Neural progenitor cell (in vitro differentiated cells): ENCODE measurements around the gene CENPH. TPM values are rescaled to one million over a fixed set of nuclear protein-coding genes. Genes with fewer than 3 reads are reported as not detected.
"Not testable (repeated sequence)": the region's sequence is repeated elsewhere in the genome, so short reads cannot be mapped to it uniquely, and the experiment has no call there.

Source experiments
- DNase-seq: peaks from one replicate; pipeline ENCODE4 v3.0.0-alpha.2; 2016; ENCODE audit warnings: low spot score
- H2AFZ ChIP-seq: fragments of 200-600 bp; sonication (generic); replicated peaks from 2 replicates; pipeline ENCODE4 v1.6.1; 2016; ENCODE audit warnings: antibody characterized with exemption
- H3F3A ChIP-seq: fragments of 200-600 bp; sonication (generic); 2 replicates; pipeline ENCODE4 v1.6.1; 2016; ENCODE audit warnings: antibody characterized with exemption, low read depth
- H3K27ac ChIP-seq: fragments of 200-600 bp; sonication (generic); 2 replicates; pipeline ENCODE4 v1.5.1; 2016; ENCODE audit warnings: mild to moderate bottlenecking
- H3K27me3 ChIP-seq: fragments of 200-600 bp; sonication (generic); 2 replicates; pipeline ENCODE4 v1.6.1; 2016; ENCODE audit warnings: mild to moderate bottlenecking, moderate library complexity
- H3K36me3 ChIP-seq: fragments of 200-600 bp; sonication (generic); 2 replicates; pipeline ENCODE4 v1.5.1; 2016
- H3K4me1 ChIP-seq: fragments of 200-600 bp; sonication (generic); 2 replicates; pipeline ENCODE4 v1.6.1; 2016; ENCODE audit warnings: mixed run types
- H3K4me2 ChIP-seq: fragments of 200-600 bp; sonication (generic); 2 replicates; pipeline ENCODE4 v1.6.1; 2016
- H3K4me3 ChIP-seq: fragments of 200-600 bp; sonication (generic); 2 replicates; pipeline ENCODE4 v1.5.1; 2016
- H3K79me2 ChIP-seq: fragments of 200-600 bp; sonication (generic); 2 replicates; pipeline ENCODE4 v1.6.1; 2016; ENCODE audit warnings: low read depth
- H3K9ac ChIP-seq: fragments of 200-600 bp; sonication (generic); 2 replicates; pipeline ENCODE4 v1.6.1; 2016
- H3K9me3 ChIP-seq: fragments of 200-600 bp; sonication (generic); 2 replicates; pipeline ENCODE4 v1.5.1; 2016; ENCODE audit warnings: low read depth
- H4K20me1 ChIP-seq: fragments of 200-600 bp; sonication (generic); 2 replicates; pipeline ENCODE4 v1.6.1; 2016; ENCODE audit warnings: low read depth
- H3K27ac Mint-ChIP-seq: 3 replicates; pipeline ENCODE4 v1.8.0; 2021; ENCODE audit warnings: mixed read lengths
- H3K27me3 Mint-ChIP-seq: 2 replicates; pipeline ENCODE4 v1.8.0; 2022; ENCODE audit warnings: low read depth, mild to moderate bottlenecking, inconsistent platforms, moderate library complexity, mixed read lengths; ENCODE audit not compliant: insufficient read depth
- H3K36me3 Mint-ChIP-seq: 3 replicates; pipeline ENCODE4 v1.8.0; 2021; ENCODE audit warnings: mixed read lengths
- H3K4me1 Mint-ChIP-seq: 3 replicates; pipeline ENCODE4 v1.8.0; 2021; ENCODE audit warnings: mixed read lengths
- H3K4me3 Mint-ChIP-seq: 3 replicates; pipeline ENCODE4 v1.8.0; 2021; ENCODE audit warnings: mild to moderate bottlenecking, moderate library complexity, mixed read lengths
- H3K9me3 Mint-ChIP-seq: 3 replicates; pipeline ENCODE4 v1.8.0; 2020; ENCODE audit warnings: mixed read lengths
- EZH2 ChIP-seq: fragments of 200-600 bp; sonication (generic); IDR thresholded peaks from 2 replicates; pipeline ENCODE4 v1.6.1; 2017; ENCODE audit warnings: antibody characterized with exemption, mild to moderate bottlenecking, moderate library complexity
- EZH2phosphoT487 ChIP-seq: fragments of 200-600 bp; sonication (generic); IDR thresholded peaks from 2 replicates; pipeline ENCODE4 v1.6.1; 2017; ENCODE audit warnings: antibody characterized with exemption
- total RNA-seq: library from RNA; depleted of rRNA; stranded (reverse); fragments of >200 nt; gene quantifications from 2 replicates; pipeline ENCODE4 v1.2.3, GENCODE V29; 2015; ENCODE audit warnings: low replicate concordance
- TF ChIP-seq, protein P1 (sequence below): fragments of 200-600 bp; sonication (generic); IDR thresholded peaks from 2 replicates; pipeline ENCODE4 v1.5.1; 2017; ENCODE audit warnings: antibody characterized with exemption, mild to moderate bottlenecking

The CENPH gene
- total RNA-seq, 1 donor from 2014 or later: 303 TPM

GRCh38 chr5:69248019-69248418 lies 58.6 kb downstream of the CENPH start:
- no peak overlapping the region for H2AFZ ChIP-seq
- no peak overlapping the region for H3K4me2 ChIP-seq
- no peak for DNase-seq
- H3K27me3 ChIP-seq: no peaks in the 10 kb centered on the region
- Mint-ChIP-seq H3K36me3 (peaks cover 30% of the 10 kb centered on the region), H3K4me3 (no peak overlapping the region), H3K4me1 (no peaks in the 10 kb centered on the region), H3K9me3 (peaks cover 29% of the 10 kb centered on the region), H3K27me3 (peaks cover 5% of the 10 kb centered on the region), H3K27ac (no peak overlapping the region)
- no peaks in the 10 kb centered on the region for H3K36me3 ChIP-seq
- H3F3A ChIP-seq: no peaks in the 10 kb centered on the region
- peaks cover 89% of the 10 kb centered on the region for H3K79me2 ChIP-seq
- peaks cover 6% of the 10 kb centered on the region for H4K20me1 ChIP-seq
- no peaks in the 10 kb centered on the region for H3K9me3 ChIP-seq
- no peaks in the 10 kb centered on the region for H3K4me1 ChIP-seq
- no peak overlapping the region for H3K9ac ChIP-seq
- H3K27ac ChIP-seq: no peak overlapping the region
- no peak overlapping the region for H3K4me3 ChIP-seq
- TF ChIP-seq EZH2 (no peak), EZH2phosphoT487 (no peak)
- TF ChIP-seq, protein P1, sequence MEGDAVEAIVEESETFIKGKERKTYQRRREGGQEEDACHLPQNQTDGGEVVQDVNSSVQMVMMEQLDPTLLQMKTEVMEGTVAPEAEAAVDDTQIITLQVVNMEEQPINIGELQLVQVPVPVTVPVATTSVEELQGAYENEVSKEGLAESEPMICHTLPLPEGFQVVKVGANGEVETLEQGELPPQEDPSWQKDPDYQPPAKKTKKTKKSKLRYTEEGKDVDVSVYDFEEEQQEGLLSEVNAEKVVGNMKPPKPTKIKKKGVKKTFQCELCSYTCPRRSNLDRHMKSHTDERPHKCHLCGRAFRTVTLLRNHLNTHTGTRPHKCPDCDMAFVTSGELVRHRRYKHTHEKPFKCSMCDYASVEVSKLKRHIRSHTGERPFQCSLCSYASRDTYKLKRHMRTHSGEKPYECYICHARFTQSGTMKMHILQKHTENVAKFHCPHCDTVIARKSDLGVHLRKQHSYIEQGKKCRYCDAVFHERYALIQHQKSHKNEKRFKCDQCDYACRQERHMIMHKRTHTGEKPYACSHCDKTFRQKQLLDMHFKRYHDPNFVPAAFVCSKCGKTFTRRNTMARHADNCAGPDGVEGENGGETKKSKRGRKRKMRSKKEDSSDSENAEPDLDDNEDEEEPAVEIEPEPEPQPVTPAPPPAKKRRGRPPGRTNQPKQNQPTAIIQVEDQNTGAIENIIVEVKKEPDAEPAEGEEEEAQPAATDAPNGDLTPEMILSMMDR: no peak

- TF ChIP-seq EZH2phosphoT487 (no peak), EZH2 (no peak)
- TF ChIP-seq, protein P1: no peak
- no peak for DNase-seq
- peaks cover 18% of the 10 kb centered on the region for H3K36me3 Mint-ChIP-seq
- Histone ChIP-seq H3K36me3 (no peaks in the 10 kb centered on the region), H3K27me3 (no peaks in the 10 kb centered on the region), H2AFZ (no peak overlapping the region), H4K20me1 (peaks cover 6% of the 10 kb centered on the region), H3K4me3 (no peak overlapping the region), H3K4me2 (no peak overlapping the region), H3K9ac (no peak overlapping the region), H3F3A (no peaks in the 10 kb centered on the region), H3K9me3 (no peaks in the 10 kb centered on the region), H3K27ac (no peak overlapping the region), H3K79me2 (peaks cover 63% of the 10 kb centered on the region), H3K4me1 (no peaks in the 10 kb centered on the region)
- peaks cover 19% of the 10 kb centered on the region for H3K9me3 Mint-ChIP-seq
- no peak overlapping the region for H3K4me3 Mint-ChIP-seq
- peaks cover 5% of the 10 kb centered on the region for H3K27me3 Mint-ChIP-seq
- H3K27ac Mint-ChIP-seq: no peak overlapping the region
- H3K4me1 Mint-ChIP-seq: no peaks in the 10 kb centered on the region
Observed at GRCh38 chr5:69250593-69250992, 61.2 kb downstream of the CENPH start.

GRCh38 chr5:69252437-69252836 lies 63.1 kb downstream of the CENPH start:
- H3K9me3 ChIP-seq: no peaks in the 10 kb centered on the region
- no peaks in the 10 kb centered on the region for H3F3A ChIP-seq
- H4K20me1 ChIP-seq: peaks cover 6% of the 10 kb centered on the region
- H3K36me3 ChIP-seq: no peaks in the 10 kb centered on the region
- no peaks in the 10 kb centered on the region for H3K27me3 ChIP-seq
- no peak overlapping the region for H2AFZ ChIP-seq
- H3K9ac ChIP-seq: no peak overlapping the region
- H3K4me2 ChIP-seq: no peak overlapping the region
- H3K27ac ChIP-seq: no peak overlapping the region
- Mint-ChIP-seq H3K27ac (peak overlapping the region; percentile 25), H3K4me3 (no peak overlapping the region), H3K27me3 (no peaks in the 10 kb centered on the region), H3K9me3 (peaks cover 9% of the 10 kb centered on the region), H3K36me3 (peaks cover 9% of the 10 kb centered on the region), H3K4me1 (no peaks in the 10 kb centered on the region)
- no peak overlapping the region for H3K4me3 ChIP-seq
- TF ChIP-seq, protein P1: no peak
- TF ChIP-seq EZH2: no peak
- no peak for TF ChIP-seq EZH2phosphoT487
- no peak for DNase-seq
- H3K79me2 ChIP-seq: peaks cover 45% of the 10 kb centered on the region
- H3K4me1 ChIP-seq: no peaks in the 10 kb centered on the region

GRCh38 chr5:69255940-69256339 lies 66.6 kb downstream of the CENPH start:
- H3K36me3 ChIP-seq, H3K4me3 ChIP-seq, H4K20me1 ChIP-seq, H3K4me2 ChIP-seq, H3K36me3 Mint-ChIP-seq, H3K4me1 Mint-ChIP-seq, DNase-seq, H3K27ac Mint-ChIP-seq, H3K9me3 Mint-ChIP-seq, H3K27me3 ChIP-seq, H3K9ac ChIP-seq, H3K4me1 ChIP-seq, H3K4me3 Mint-ChIP-seq, H2AFZ ChIP-seq, H3K27me3 Mint-ChIP-seq, H3K27ac ChIP-seq, H3K9me3 ChIP-seq, H3F3A ChIP-seq: not testable (repeated sequence)
- peaks cover 10% of the 10 kb centered on the region for H3K79me2 ChIP-seq
